SK-N-SH treated with all-trans-retinoic acid at 6 μM for 48 hours (cell line): Measurements from ENCODE around the gene HARS1.
"Not testable (repeated sequence)": the region's sequence is repeated elsewhere in the genome, so short reads cannot be mapped to it uniquely, and the experiment has no call there.

Source experiments
- BACH2 ChIP-seq: fragments of 250-450 bp; sonication (Bioruptor Pico); IDR thresholded peaks from 2 replicates; pipeline ENCODE4 v1.9.0; 2021; ENCODE audit warnings: mild to moderate bottlenecking, borderline replicate concordance
- CSDC2 ChIP-seq: fragments of 250-450 bp; sonication (Bioruptor Pico); IDR thresholded peaks from 2 replicates; pipeline ENCODE4 v1.5.0; 2020; ENCODE audit warnings: mild to moderate bottlenecking, moderate library complexity
- ESRRG ChIP-seq: fragments of 250-450 bp; sonication (Bioruptor Pico); IDR thresholded peaks from 2 replicates; pipeline ENCODE4 v1.6.1; 2021; ENCODE audit warnings: mild to moderate bottlenecking
- ISL1 ChIP-seq: fragments of 250-450 bp; sonication (Bioruptor Pico); IDR thresholded peaks from 2 replicates; pipeline ENCODE4 v2.1.2; 2022; ENCODE audit warnings: mild to moderate bottlenecking, moderate library complexity
- OSR1 ChIP-seq: fragments of 250-450 bp; sonication (Bioruptor Pico); IDR thresholded peaks from 2 replicates; pipeline ENCODE4 v1.8.0; 2022; ENCODE audit warnings: moderate library complexity, mild to moderate bottlenecking, inconsistent platforms
- ZFP3 ChIP-seq: fragments of 250-450 bp; sonication (Bioruptor Pico); IDR thresholded peaks from 2 replicates; pipeline ENCODE4 v1.5.0; 2020; ENCODE audit warnings: mild to moderate bottlenecking, moderate library complexity
- ZFP30 ChIP-seq: fragments of 450-650 bp; formaldehyde crosslinking; IDR thresholded peaks from 2 replicates; pipeline ENCODE4 v1.5.0; 2022; ENCODE audit warnings: mild to moderate bottlenecking, moderate library complexity
- TF ChIP-seq, protein P1 (sequence below): fragments of 250-450 bp; sonication (Bioruptor Pico); IDR thresholded peaks from 2 replicates; pipeline ENCODE4 v1.8.0; 2021; ENCODE audit warnings: low read depth, mild to moderate bottlenecking, moderate library complexity, borderline replicate concordance
- TF ChIP-seq, protein P2 (sequence below): fragments of 250-450 bp; sonication (Bioruptor Pico); IDR thresholded peaks from 2 replicates; pipeline ENCODE4 v1.8.0; 2020; ENCODE audit warnings: mild to moderate bottlenecking, moderate library complexity, borderline replicate concordance
- TF ChIP-seq, protein P3 (sequence below): fragments of 250-450 bp; sonication (Bioruptor Pico); IDR thresholded peaks from 2 replicates; pipeline ENCODE4 v1.5.1; 2020; ENCODE audit warnings: low read depth, mild to moderate bottlenecking, moderate library complexity

GRCh38 chr5:140660371-140660770, 30.8 kb downstream of the HARS1 start:
- TF ChIP-seq, protein P1, sequence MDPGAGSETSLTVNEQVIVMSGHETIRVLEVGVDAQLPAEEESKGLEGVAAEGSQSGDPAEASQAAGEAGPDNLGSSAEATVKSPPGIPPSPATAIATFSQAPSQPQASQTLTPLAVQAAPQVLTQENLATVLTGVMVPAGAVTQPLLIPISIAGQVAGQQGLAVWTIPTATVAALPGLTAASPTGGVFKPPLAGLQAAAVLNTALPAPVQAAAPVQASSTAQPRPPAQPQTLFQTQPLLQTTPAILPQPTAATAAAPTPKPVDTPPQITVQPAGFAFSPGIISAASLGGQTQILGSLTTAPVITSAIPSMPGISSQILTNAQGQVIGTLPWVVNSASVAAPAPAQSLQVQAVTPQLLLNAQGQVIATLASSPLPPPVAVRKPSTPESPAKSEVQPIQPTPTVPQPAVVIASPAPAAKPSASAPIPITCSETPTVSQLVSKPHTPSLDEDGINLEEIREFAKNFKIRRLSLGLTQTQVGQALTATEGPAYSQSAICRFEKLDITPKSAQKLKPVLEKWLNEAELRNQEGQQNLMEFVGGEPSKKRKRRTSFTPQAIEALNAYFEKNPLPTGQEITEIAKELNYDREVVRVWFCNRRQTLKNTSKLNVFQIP (CRISPR knock-in tag): not testable (repeated sequence)
- not testable (repeated sequence) for TF ChIP-seq ESRRG (CRISPR knock-in tag); ZFP3 (CRISPR knock-in tag); CSDC2 (CRISPR knock-in tag); OSR1 (CRISPR knock-in tag); ISL1; ZFP30 (CRISPR knock-in tag); BACH2 (CRISPR knock-in tag)
- TF ChIP-seq, protein P2, sequence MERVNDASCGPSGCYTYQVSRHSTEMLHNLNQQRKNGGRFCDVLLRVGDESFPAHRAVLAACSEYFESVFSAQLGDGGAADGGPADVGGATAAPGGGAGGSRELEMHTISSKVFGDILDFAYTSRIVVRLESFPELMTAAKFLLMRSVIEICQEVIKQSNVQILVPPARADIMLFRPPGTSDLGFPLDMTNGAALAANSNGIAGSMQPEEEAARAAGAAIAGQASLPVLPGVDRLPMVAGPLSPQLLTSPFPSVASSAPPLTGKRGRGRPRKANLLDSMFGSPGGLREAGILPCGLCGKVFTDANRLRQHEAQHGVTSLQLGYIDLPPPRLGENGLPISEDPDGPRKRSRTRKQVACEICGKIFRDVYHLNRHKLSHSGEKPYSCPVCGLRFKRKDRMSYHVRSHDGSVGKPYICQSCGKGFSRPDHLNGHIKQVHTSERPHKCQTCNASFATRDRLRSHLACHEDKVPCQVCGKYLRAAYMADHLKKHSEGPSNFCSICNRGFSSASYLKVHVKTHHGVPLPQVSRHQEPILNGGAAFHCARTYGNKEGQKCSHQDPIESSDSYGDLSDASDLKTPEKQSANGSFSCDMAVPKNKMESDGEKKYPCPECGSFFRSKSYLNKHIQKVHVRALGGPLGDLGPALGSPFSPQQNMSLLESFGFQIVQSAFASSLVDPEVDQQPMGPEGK (CRISPR knock-in tag): not testable (repeated sequence)
- TF ChIP-seq, protein P3, sequence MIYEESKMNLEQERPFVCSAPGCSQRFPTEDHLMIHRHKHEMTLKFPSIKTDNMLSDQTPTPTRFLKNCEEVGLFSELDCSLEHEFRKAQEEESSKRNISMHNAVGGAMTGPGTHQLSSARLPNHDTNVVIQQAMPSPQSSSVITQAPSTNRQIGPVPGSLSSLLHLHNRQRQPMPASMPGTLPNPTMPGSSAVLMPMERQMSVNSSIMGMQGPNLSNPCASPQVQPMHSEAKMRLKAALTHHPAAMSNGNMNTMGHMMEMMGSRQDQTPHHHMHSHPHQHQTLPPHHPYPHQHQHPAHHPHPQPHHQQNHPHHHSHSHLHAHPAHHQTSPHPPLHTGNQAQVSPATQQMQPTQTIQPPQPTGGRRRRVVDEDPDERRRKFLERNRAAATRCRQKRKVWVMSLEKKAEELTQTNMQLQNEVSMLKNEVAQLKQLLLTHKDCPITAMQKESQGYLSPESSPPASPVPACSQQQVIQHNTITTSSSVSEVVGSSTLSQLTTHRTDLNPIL (CRISPR knock-in tag): not testable (repeated sequence)
